Ammon's horn (tissue), 1 donor: Measurements from ENCODE around the gene SPRY1.

Experiments
- DNase-seq: peaks from one replicate; pipeline ENCODE4 v3.0.0-alpha.2; 2016; ENCODE audit warnings: low spot score

Gene SPRY1

GRCh38 chr4:123443401-123444289 is 47.0 kb downstream of the SPRY1 start:
- DNase-seq: peak; percentile 30

DNA sequence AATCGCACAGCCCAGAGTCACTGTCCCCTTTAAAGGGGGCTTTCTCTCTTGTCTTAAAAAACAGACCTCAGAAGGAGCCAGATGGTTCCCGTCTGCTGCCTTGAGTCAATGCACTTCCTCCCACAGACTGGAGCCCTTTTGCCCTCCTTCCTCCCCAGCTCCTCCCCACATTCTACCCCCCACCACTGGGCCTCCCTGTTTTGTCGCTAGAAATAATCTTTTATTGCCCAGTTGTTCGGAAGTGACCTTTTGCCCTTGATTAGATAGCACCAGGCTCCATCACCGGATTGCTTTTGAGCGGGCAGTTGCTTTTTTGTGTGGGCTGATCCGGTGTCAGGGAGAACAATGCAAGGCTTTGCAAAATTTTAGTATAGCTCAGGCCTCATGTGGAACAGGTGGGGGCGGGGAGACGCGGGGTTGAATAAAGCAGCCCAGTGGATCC is 47.7 kb downstream of the SPRY1 start:
- peak; percentile 50 for DNase-seq

GRCh38 chr4:123446865-123447474 is 50.4 kb downstream of the SPRY1 start:
- DNase-seq: no peak

- no peak for DNase-seq
Measured at GRCh38 chr4:123449362-123449761, 52.8 kb downstream of the SPRY1 start.

DNA sequence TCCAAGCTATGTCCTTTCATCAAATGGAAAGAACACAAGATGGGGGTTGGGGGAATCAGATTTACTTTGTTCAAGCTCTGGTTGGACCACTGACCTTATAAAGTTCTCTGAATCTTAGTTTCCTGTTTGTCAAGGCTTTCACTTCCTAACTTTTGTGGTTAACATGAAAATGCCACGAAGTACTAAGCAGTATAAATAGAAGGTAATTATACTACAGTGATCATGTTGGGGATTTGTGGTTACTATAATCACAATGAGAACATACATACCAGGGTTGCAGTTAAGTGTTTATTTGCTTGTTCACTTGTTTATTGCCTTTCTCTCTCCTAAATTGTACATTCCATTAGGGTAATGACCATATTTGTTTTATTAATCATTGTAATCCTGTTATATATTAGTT is 53.2 kb downstream of the SPRY1 start:
- no peak for DNase-seq

DNA sequence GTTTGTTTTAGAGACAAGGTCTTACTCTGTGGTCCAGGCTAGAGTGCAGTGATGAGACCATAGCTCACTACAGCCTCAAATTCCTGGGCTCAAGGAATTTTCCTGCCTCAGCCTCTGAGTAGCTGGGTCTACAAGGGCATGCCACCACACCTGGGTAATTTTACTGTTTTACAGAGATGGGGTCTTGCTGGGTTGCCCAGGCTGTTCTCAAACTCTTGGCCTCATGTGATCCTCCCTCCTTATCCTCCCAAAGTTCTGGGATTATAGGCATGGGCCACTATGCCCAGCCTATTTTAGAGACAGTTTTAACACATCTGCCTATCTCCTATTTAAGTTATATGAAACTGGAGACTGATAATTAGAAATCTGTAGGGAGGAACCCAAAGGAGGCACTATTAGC is 53.8 kb downstream of the SPRY1 start:
- DNase-seq: no peak

GRCh38 chr4:123452616-123453015 is 56.0 kb downstream of the SPRY1 start:
- DNase-seq: peak; percentile 86

DNA sequence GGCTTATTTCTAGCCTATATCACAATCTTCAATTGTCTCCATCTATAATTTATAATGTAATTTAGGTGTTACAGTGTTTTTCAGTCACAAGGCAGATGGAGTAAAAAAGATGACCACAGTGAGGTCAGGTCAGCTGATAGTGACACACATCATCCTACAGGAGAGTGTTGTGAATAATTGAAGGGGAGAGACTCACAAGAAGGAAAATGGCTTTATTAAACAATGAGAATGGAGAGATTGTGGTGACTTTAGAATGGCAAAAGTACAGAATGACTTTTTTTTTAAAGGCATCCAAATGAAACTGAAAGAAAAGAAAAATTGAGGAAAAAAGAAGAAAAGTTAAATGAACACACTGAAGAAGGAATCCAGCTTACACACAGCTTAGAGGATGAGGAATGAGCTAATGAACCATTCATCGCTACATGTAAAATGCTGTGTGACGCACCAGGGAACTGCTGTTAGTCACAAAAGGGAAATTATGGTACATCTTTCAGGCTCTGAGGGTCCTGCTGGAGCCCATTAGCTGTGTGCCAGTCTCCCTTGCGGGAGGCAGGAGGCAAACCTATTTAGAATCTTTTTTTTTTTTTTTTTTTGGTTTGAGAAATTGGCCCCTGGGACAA is 56.6 kb downstream of the SPRY1 start:
- no peak for DNase-seq
